SK-N-SH (cell line): ENCODE measurements around the gene PREB. TPM values are rescaled to one million over a fixed set of nuclear protein-coding genes. Genes with fewer than 3 reads are reported as not detected.

ENCODE experiments used
- CTCF ChIA-PET: fragments of 300-600, 350-600 bp; formaldehyde crosslinking; extraction: SDS; loops from one replicate; lab custom pipeline; 2021; lab: Yijun Ruan, JAX
- POLR2A ChIA-PET: fragments of 350-600 bp; sonication (Branson Sonifier 250); formaldehyde crosslinking; extraction: SDS; loops from one replicate; lab custom pipeline; 2020; ENCODE audit warnings: antibody characterized with exemption, inconsistent platforms; lab: Yijun Ruan, JAX
- DNase-seq: peaks from one replicate; pipeline ENCODE4 v3.0.0; 2012
- H2AFZ ChIP-seq: fragments of 200-600 bp; sonication (generic); 2 replicates; pipeline ENCODE4 v1.8.1; 2016; ENCODE audit warnings: antibody characterized with exemption, mild to moderate bottlenecking, low read depth
- H3F3A ChIP-seq: fragments of 200-600 bp; sonication (generic); replicated peaks from 2 replicates; pipeline ENCODE3; 2016; ENCODE audit warnings: antibody characterized with exemption, mild to moderate bottlenecking; ENCODE audit not compliant: insufficient read depth
- H3K27ac ChIP-seq, 2 experiments: fragments of 200-500 bp in 1 of 2; fragments of 200-600 bp in 1 of 2; sonication (Bioruptor generic) in 1 of 2; sonication (generic), shearing (Covaris generic) in 1 of 2; 2 replicates each; pipeline versions ENCODE4 v1.5.1 to v1.6.1; 2014 to 2016; ENCODE audit warnings: low read depth in 2 of 2, inconsistent platforms in 1 of 2, low read length in 1 of 2, mild to moderate bottlenecking in 1 of 2, mixed read lengths in 1 of 2
- H3K27me3 ChIP-seq: fragments of 200-600 bp; sonication (generic), shearing (Covaris generic); 2 replicates; pipeline ENCODE4 v1.6.1; 2016; ENCODE audit warnings: mixed run types; ENCODE audit not compliant: insufficient read depth
- H3K36me3 ChIP-seq, 2 experiments: fragments of 200-500 bp in 1 of 2; fragments of 200-600 bp in 1 of 2; sonication (Bioruptor generic) in 1 of 2; sonication (generic) in 1 of 2; replicated peaks in 1 of 2; 2 replicates each; pipeline versions ENCODE3 to v1.5.1; 2014 to 2016; ENCODE audit warnings: low read length in 1 of 2, mild to moderate bottlenecking in 1 of 2; ENCODE audit not compliant: insufficient read depth in 2 of 2, control insufficient read depth in 1 of 2
- H3K4me1 ChIP-seq, 2 experiments: fragments of 200-500 bp in 1 of 2; fragments of 200-600 bp in 1 of 2; sonication (Bioruptor generic) in 1 of 2; sonication (generic), shearing (Covaris generic) in 1 of 2; 2 replicates each; pipeline versions ENCODE4 v1.5.1 to v1.6.1; 2014 to 2016; ENCODE audit warnings: low read depth in 1 of 2, low read length in 1 of 2, mixed run types in 1 of 2; ENCODE audit not compliant: insufficient read depth in 2 of 2, control insufficient read depth in 1 of 2
- H3K4me2 ChIP-seq: fragments of 200-600 bp; sonication (generic), shearing (Covaris generic); 2 replicates; pipeline ENCODE4 v1.6.1; 2017; ENCODE audit warnings: mixed run types
- H3K4me3 ChIP-seq, 2 experiments: fragments of 200-500 bp in 1 of 2; fragments of 200-600 bp in 1 of 2; sonication (Bioruptor generic) in 1 of 2; sonication (generic), shearing (Covaris generic) in 1 of 2; 2 replicates each; pipeline versions ENCODE4 v1.5.1 to v1.8.1; 2014 to 2016; ENCODE audit warnings: low read depth in 2 of 2, inconsistent platforms in 1 of 2, low read length in 1 of 2, mild to moderate bottlenecking in 1 of 2, mixed read lengths in 1 of 2, moderate library complexity in 1 of 2
- H3K79me2 ChIP-seq: fragments of 200-600 bp; sonication (generic); 2 replicates; pipeline ENCODE4 v1.8.1; 2017; ENCODE audit warnings: mild to moderate bottlenecking; ENCODE audit not compliant: insufficient read depth
- H3K9ac ChIP-seq: fragments of 200-600 bp; sonication (generic); 2 replicates; pipeline ENCODE4 v1.6.1; 2017; ENCODE audit warnings: mixed run types
- H3K9me2 ChIP-seq: fragments of 200-600 bp; sonication (generic); 2 replicates; pipeline ENCODE4 v1.6.1; 2017; ENCODE audit warnings: mixed run types
- H3K9me3 ChIP-seq: fragments of 200-600 bp; sonication (generic); 2 replicates; pipeline ENCODE4 v1.6.1; 2017; ENCODE audit warnings: mixed run types, mild to moderate bottlenecking, moderate library complexity
- H4K20me1 ChIP-seq: fragments of 200-600 bp; sonication (generic); 2 replicates; pipeline ENCODE4 v1.6.1; 2017; ENCODE audit warnings: mild to moderate bottlenecking, mixed run types; ENCODE audit not compliant: insufficient read depth
- FOSL2 ChIP-seq: IDR thresholded peaks from 2 replicates; pipeline ENCODE4 v1.4.0; 2012; ENCODE audit warnings: low read depth, mild to moderate bottlenecking, moderate library complexity, borderline replicate concordance
- FOXJ3 ChIP-seq: sonication (generic); formaldehyde crosslinking; IDR thresholded peaks from 2 replicates; pipeline ENCODE4 v1.5.1; 2020; ENCODE audit warnings: mild to moderate bottlenecking, missing genetic modification reagents
- FOXM1 ChIP-seq: IDR thresholded peaks from 2 replicates; pipeline ENCODE4 v1.4.0; 2012; ENCODE audit warnings: low read depth, mild to moderate bottlenecking
- IRF3 ChIP-seq: fragments of 150-350 bp; IDR thresholded peaks from 2 replicates; pipeline ENCODE4 v1.6.1; 2016; ENCODE audit warnings: mild to moderate bottlenecking, low read depth, low read length
- MXI1 ChIP-seq: IDR thresholded peaks from 2 replicates; pipeline ENCODE4 v1.6.1; 2012; ENCODE audit warnings: mild to moderate bottlenecking, low read depth, low read length, improper control_type of control experiment
- NFIC ChIP-seq: IDR thresholded peaks from 2 replicates; pipeline ENCODE4 v1.4.0; 2012; ENCODE audit warnings: borderline replicate concordance
- NRF1 ChIP-seq: IDR thresholded peaks from 2 replicates; pipeline ENCODE4 v1.6.1; 2012; ENCODE audit warnings: low read depth, mild to moderate bottlenecking, low read length
- RCOR1 ChIP-seq: fragments of 150-350 bp; IDR thresholded peaks from 2 replicates; pipeline ENCODE4 v1.6.1; 2017; ENCODE audit warnings: antibody characterized with exemption, low read length
- RFX5 ChIP-seq: IDR thresholded peaks from 2 replicates; pipeline ENCODE4 v1.6.1; 2012; ENCODE audit warnings: mild to moderate bottlenecking, improper control_type of control experiment, low read length
- RXRA ChIP-seq: IDR thresholded peaks from 2 replicates; pipeline ENCODE4 v1.4.0; 2012; ENCODE audit warnings: low read depth, mild to moderate bottlenecking, borderline replicate concordance
- SIN3A ChIP-seq: IDR thresholded peaks from 2 replicates; pipeline ENCODE4 v1.6.1; 2012; ENCODE audit warnings: low read depth, mild to moderate bottlenecking, low read length, moderate library complexity, borderline replicate concordance
- YY1 ChIP-seq: IDR thresholded peaks from 2 replicates; pipeline ENCODE4 v1.4.0; 2012; ENCODE audit warnings: low read depth, mild to moderate bottlenecking
- WGBS: methylation state at CpG from one replicate; pipeline ENCODE4 v1.1.6; 2017; ENCODE audit warnings: low lambda C conversion rate; 5-methylcytosine and 5-hydroxymethylcytosine counted together
- polyA plus RNA-seq, 3 experiments: library from polyadenylated mRNA; depleted of rRNA; stranded (reverse); fragments of >200 nt; gene quantifications; 2 replicates each; pipeline ENCODE4 v1.2.3, GENCODE V29; 2012

PREB gene
- polyA plus RNA-seq, 1 of the 3 experiments (the other 2 are of a cell fraction): 47.9 TPM

GRCh38 chr2:27097341-27097740 is 37.1 kb downstream of the PREB start:
- no peak for DNase-seq
- CTCF ChIA-PET: interaction anchor here (0.8 to 14.2 kb wide), 26 partner anchors 11 to 251 kb away, joined by 3 to 169 read pairs (median 8); partner anchors contain the start of genes ABHD1, CGREF1, EMILIN1 and KHK
- no peaks in the 10 kb centered on the region for H3F3A ChIP-seq
- H3K27me3 ChIP-seq: no peaks in the 10 kb centered on the region
- no peak for TF ChIP-seq RCOR1
- no peak for TF ChIP-seq SIN3A
- no peak for TF ChIP-seq FOXM1
- no peak for TF ChIP-seq RXRA
- TF ChIP-seq RFX5: no peak
- no peak for TF ChIP-seq MXI1
- TF ChIP-seq IRF3: no peak
- no peak for TF ChIP-seq NFIC
- no peak for TF ChIP-seq YY1
- TF ChIP-seq NRF1: no peak
- TF ChIP-seq FOSL2: no peak
- TF ChIP-seq, all 33 proteins: peak for 0
- Histone ChIP-seq H3K4me3 (no peak overlapping the region), H3K4me2 (no peak overlapping the region), H3K4me1 (peaks cover 4 to 21% of the 10 kb centered on the region in 2 experiments; a peak in 2 of 4 replicates), H2AFZ (no peak overlapping the region), H3K27ac (peak overlapping the region in 1 of 2 experiments; percentile 92; a peak in 1 of 4 replicates), H3K79me2 (no peaks in the 10 kb centered on the region), H3K9ac (no peak overlapping the region), H3K9me2 (no peaks in the 10 kb centered on the region), H3K9me3 (no peaks in the 10 kb centered on the region), H3K36me3 (no peaks in the 10 kb centered on the region), H4K20me1 (no peaks in the 10 kb centered on the region)
- POLR2A ChIA-PET: interaction anchor here (0.6 to 2.6 kb wide), 4 partner anchors 10 to 263 kb away, joined by 3 to 14 read pairs (median 3); partner anchors contain the start of genes KHK and UCN
- 89% methylated on average over 14 of the region's 14 CpGs for WGBS

- Histone ChIP-seq H3K27me3 (no peaks in the 10 kb centered on the region), H3K4me1 (peaks cover 4 to 21% of the 10 kb centered on the region in 2 experiments; a peak in 2 of 4 replicates)
- peak; percentile 39 for DNase-seq
- TF ChIP-seq FOXJ3 (0 out of 2 replicates have a peak, but pooled peaks have one; percentile 3), NRF1 (no peak)
- TF ChIP-seq, all 33 proteins: peak for 1
- Histone ChIP-seq H3K9ac (no peak overlapping the region), H3K36me3 (no peaks in the 10 kb centered on the region), H3F3A (no peaks in the 10 kb centered on the region), H3K4me2 (no peak overlapping the region), H3K4me3 (no peak overlapping the region), H3K79me2 (no peaks in the 10 kb centered on the region), H2AFZ (0 out of 2 replicates have a peak overlapping the region, but pooled peaks have one; percentile 97), H3K9me2 (no peaks in the 10 kb centered on the region), H3K9me3 (no peaks in the 10 kb centered on the region), H3K27ac (peak overlapping the region in 1 of 2 experiments; percentile 92; a peak in 2 of 4 replicates), H4K20me1 (no peaks in the 10 kb centered on the region)
- WGBS: 82% methylated on average over 3 of the region's 3 CpGs
- POLR2A ChIA-PET: interaction anchor here (0.5 to 2.6 kb wide), 8 partner anchors 10 to 263 kb away, joined by 3 to 14 read pairs (median 3); partner anchors contain the start of genes EMILIN1, KHK and UCN
- CTCF ChIA-PET: interaction anchor here (0.5 to 14.2 kb wide), 27 partner anchors 11 to 587 kb away, joined by 3 to 169 read pairs (median 7); partner anchors contain the start of genes ABHD1, CGREF1, EMILIN1 and KHK
Measured at GRCh38 chr2:27096748-27097297, 37.6 kb downstream of the PREB start.
